ENCODE data around the gene SLC26A5. TPM values are rescaled to one million over a fixed set of nuclear protein-coding genes. Genes with fewer than 3 reads are reported as not detected.

SLC26A5 gene
- total RNA-seq, 4 donors from 2014 or later, result 0.51 to 2.5 (median 1.0) TPM

- H3K4me3 ChIP-seq (ENCODE audit: low read depth, poor library complexity, severe bottlenecking), result no peak overlapping the region
- TF ChIP-seq CTCF (IDR thresholded peaks at IDR 0.05), result no peak
- WGBS, 2 donors, result 36 to 37% methylated on average over 3 of the region's 3 CpGs
- no peak for DNase-seq (ENCODE audit: low spot score in 2 of 2)
- intact Hi-C loops (cut with DNase I; ENCODE audit: low total_unique reads), result no loop called here
Observed at GRCh38 chr7:103466814-103467213, 20.8 kb upstream of the SLC26A5 start.

- no peak for TF ChIP-seq POLR2A (IDR thresholded peaks at IDR 0.05)
- no peak for TF ChIP-seq CTCF (IDR thresholded peaks at IDR 0.05)
Observed at GRCh38 chr7:103462358-103462757, 16.4 kb upstream of the SLC26A5 start.

GRCh38 chr7:103447073-103447960, 1.3 kb upstream of the SLC26A5 start:
- peak in 1 of 2 donors; percentile 32 for DNase-seq (ENCODE audit: low spot score in 2 of 2)
- H3K4me3 ChIP-seq (ENCODE audit: low read depth, poor library complexity, severe bottlenecking), result no peak overlapping the region
- TF ChIP-seq POLR2A (IDR thresholded peaks at IDR 0.05), result no peak
- TF ChIP-seq CTCF (IDR thresholded peaks at IDR 0.05), result no peak
- intact Hi-C loops (cut with DNase I; ENCODE audit: low total_unique reads), result no loop called here
- WGBS, 2 donors, result 11 to 13% methylated on average over 17 of the region's 17 CpGs

More at GRCh38 chr7:103462358-103462757, 16.4 kb upstream of the SLC26A5 start:
- H3K4me3 ChIP-seq (ENCODE audit: low read depth, poor library complexity, severe bottlenecking), result no peak overlapping the region
- 83 to 92% methylated on average over 6 to 7 of the region's 7 CpGs for WGBS, 2 donors
- intact Hi-C loops (cut with DNase I; ENCODE audit: low total_unique reads), result no loop called here
- DNase-seq (ENCODE audit: low spot score in 2 of 2), result no peak

- DNase-seq (ENCODE audit: low spot score in 2 of 2), result no peak
- no peak overlapping the region for H3K4me3 ChIP-seq (ENCODE audit: low read depth, poor library complexity, severe bottlenecking)
- TF ChIP-seq POLR2A (IDR thresholded peaks at IDR 0.05), result no peak
- no peak for TF ChIP-seq CTCF (IDR thresholded peaks at IDR 0.05)
- intact Hi-C loops (cut with DNase I; ENCODE audit: low total_unique reads), result no loop called here
- 7 to 10% methylated on average over 37 to 42 of the region's 48 CpGs for WGBS, 2 donors
Observed at GRCh38 chr7:103445228-103446048, 569 bp downstream of the SLC26A5 start.

- WGBS, 2 donors, result 84 to 91% methylated on average over 8 of the region's 8 CpGs
- no peak for DNase-seq (ENCODE audit: low spot score in 2 of 2)
- no peak for TF ChIP-seq POLR2A (IDR thresholded peaks at IDR 0.05)
- TF ChIP-seq CTCF (IDR thresholded peaks at IDR 0.05), result no peak
- intact Hi-C loops (cut with DNase I; ENCODE audit: low total_unique reads), result no loop called here
- H3K4me3 ChIP-seq (ENCODE audit: low read depth, poor library complexity, severe bottlenecking), result no peak overlapping the region
Observed at GRCh38 chr7:103439661-103440060, 6.3 kb downstream of the SLC26A5 start.
